WTC11 (cell line): ENCODE measurements around the gene ANK2. TPM values are rescaled to one million over a fixed set of nuclear protein-coding genes. Genes with fewer than 3 reads are reported as not detected.

Source experiments
- ATAC-seq: fragments of 200-7000 bp; cut with Tn5 transposase; 2 replicates; pipeline ENCODE4 v1.10.0; 2021; ENCODE audit warnings: mild to moderate bottlenecking, moderate library complexity
- CTCF ChIA-PET: fragments of 300-600 bp; sonication (Branson Sonifier 250); formaldehyde crosslinking; loops from one replicate; lab custom pipeline; 2021; ENCODE audit warnings: antibody characterized with exemption; lab: Charles Lee
- POLR2A ChIA-PET: fragments of 350-600 bp; sonication (Branson Sonifier 250); formaldehyde crosslinking; loops from one replicate; lab custom pipeline; 2021; ENCODE audit warnings: antibody characterized with exemption; lab: Charles Lee
- DNase-seq: peaks from one replicate; pipeline ENCODE4 v3.0.0; 2021; ENCODE audit warnings: low spot score
- H3K27ac Mint-ChIP-seq: 2 replicates; pipeline ENCODE4 v1.8.0; 2021; ENCODE audit warnings: mixed read lengths
- H3K27me3 Mint-ChIP-seq: 2 replicates; pipeline ENCODE4 v1.8.0; 2021; ENCODE audit warnings: low read depth, mild to moderate bottlenecking, moderate library complexity, mixed read lengths
- H3K36me3 Mint-ChIP-seq: 2 replicates; pipeline ENCODE4 v1.8.0; 2021; ENCODE audit warnings: mixed read lengths
- H3K4me1 Mint-ChIP-seq: 2 replicates; pipeline ENCODE4 v1.8.0; 2022; ENCODE audit warnings: mixed read lengths
- H3K4me3 Mint-ChIP-seq: 2 replicates; pipeline ENCODE4 v1.8.0; 2021; ENCODE audit warnings: mild to moderate bottlenecking, moderate library complexity, mixed read lengths
- H3K9me3 Mint-ChIP-seq: 2 replicates; pipeline ENCODE4 v1.8.0; 2021; ENCODE audit warnings: mixed read lengths
- ATF1 ChIP-seq: sonication (generic); formaldehyde crosslinking; IDR thresholded peaks from 2 replicates; pipeline ENCODE4 v1.8.1; 2023; ENCODE audit warnings: mild to moderate bottlenecking, moderate library complexity, missing genetic modification reagents
- CREM ChIP-seq: sonication (generic); formaldehyde crosslinking; IDR thresholded peaks from 2 replicates; pipeline ENCODE4 v1.8.1; 2022; ENCODE audit warnings: mild to moderate bottlenecking, missing genetic modification reagents, moderate library complexity
- ELF4 ChIP-seq: sonication (generic); formaldehyde crosslinking; IDR thresholded peaks from 2 replicates; pipeline ENCODE4 v1.8.1; 2022; ENCODE audit warnings: low read depth, mild to moderate bottlenecking, moderate library complexity, missing genetic modification reagents
- ESRRA ChIP-seq: sonication (generic); formaldehyde crosslinking; IDR thresholded peaks from 2 replicates; pipeline ENCODE4 v1.8.1; 2022; ENCODE audit warnings: mild to moderate bottlenecking, missing genetic modification reagents, borderline replicate concordance
- FOXP1 ChIP-seq: sonication (generic); formaldehyde crosslinking; IDR thresholded peaks from 2 replicates; pipeline ENCODE4 v1.8.0; 2022; ENCODE audit warnings: missing genetic modification reagents, mild to moderate bottlenecking, moderate library complexity, borderline replicate concordance
- GTF2I ChIP-seq: fragments of 250-450 bp; sonication (Bioruptor Pico); conservative IDR thresholded peaks from 2 replicates; pipeline ENCODE4 v1.4.0; 2021; ENCODE audit warnings: mild to moderate bottlenecking
- HMGA2 ChIP-seq: fragments of 250-450 bp; sonication (Bioruptor Pico); IDR thresholded peaks from 2 replicates; pipeline ENCODE4 v1.4.0; 2021; ENCODE audit warnings: mild to moderate bottlenecking, moderate library complexity
- HMGXB4 ChIP-seq: sonication (generic); formaldehyde crosslinking; IDR thresholded peaks from 2 replicates; pipeline ENCODE4 v1.8.1; 2023; ENCODE audit warnings: mild to moderate bottlenecking, moderate library complexity, missing genetic modification reagents
- MXD4 ChIP-seq: fragments of 250-450 bp; sonication (Bioruptor Pico); IDR thresholded peaks from 2 replicates; pipeline ENCODE4 v1.8.0; 2021; ENCODE audit warnings: mild to moderate bottlenecking, moderate library complexity, borderline replicate concordance
- MYBL2 ChIP-seq: sonication (generic); formaldehyde crosslinking; IDR thresholded peaks from 2 replicates; pipeline ENCODE4 v1.8.1; 2023; ENCODE audit warnings: mild to moderate bottlenecking, moderate library complexity, missing genetic modification reagents
- SMAD3 ChIP-seq: sonication (generic); formaldehyde crosslinking; IDR thresholded peaks from 2 replicates; pipeline ENCODE4 v1.8.0; 2022; ENCODE audit warnings: missing genetic modification reagents, mild to moderate bottlenecking, borderline replicate concordance
- SMAD4 ChIP-seq: sonication (generic); formaldehyde crosslinking; IDR thresholded peaks from 2 replicates; pipeline ENCODE4 v1.8.0; 2022; ENCODE audit warnings: mild to moderate bottlenecking, missing genetic modification reagents
- ZNF416 ChIP-seq: fragments of 250-450 bp; sonication (Bioruptor Pico); IDR thresholded peaks from 2 replicates; pipeline ENCODE4 v1.9.0; 2021; ENCODE audit warnings: mild to moderate bottlenecking, inconsistent platforms
- ZNF512 ChIP-seq: sonication (generic); formaldehyde crosslinking; IDR thresholded peaks from 2 replicates; pipeline ENCODE4 v1.8.1; 2022; ENCODE audit warnings: missing genetic modification reagents, borderline replicate concordance
- ZNF671 ChIP-seq: fragments of 250-450 bp; sonication (Bioruptor Pico); IDR thresholded peaks from 2 replicates; pipeline ENCODE4 v1.8.0; 2021; ENCODE audit warnings: mild to moderate bottlenecking
- total RNA-seq: library from RNA; stranded (reverse); gene quantifications from 3 replicates; pipeline ENCODE4 v1.2.3, GENCODE V29; 2021
- TF ChIP-seq, protein P1 (sequence below): sonication (generic); formaldehyde crosslinking; IDR thresholded peaks from 2 replicates; pipeline ENCODE4 v1.8.1; 2023; ENCODE audit warnings: mild to moderate bottlenecking, missing genetic modification reagents, borderline replicate concordance
- TF ChIP-seq, protein P2 (sequence below): sonication (generic); formaldehyde crosslinking; IDR thresholded peaks from 2 replicates; pipeline ENCODE4 v1.8.0; 2023; ENCODE audit warnings: mild to moderate bottlenecking, missing genetic modification reagents
- TF ChIP-seq, protein P3 (sequence below): sonication (generic); formaldehyde crosslinking; IDR thresholded peaks from 2 replicates; pipeline ENCODE4 v1.8.1; 2023; ENCODE audit warnings: mild to moderate bottlenecking, missing genetic modification reagents, moderate library complexity
- TF ChIP-seq, protein P4 (sequence below): sonication (generic); formaldehyde crosslinking; IDR thresholded peaks from 2 replicates; pipeline ENCODE4 v1.8.1; 2023; ENCODE audit warnings: mild to moderate bottlenecking, missing genetic modification reagents
- TF ChIP-seq, protein P5 (sequence below): sonication (generic); formaldehyde crosslinking; IDR thresholded peaks from 2 replicates; pipeline ENCODE4 v1.8.0; 2023; ENCODE audit warnings: missing genetic modification reagents, mild to moderate bottlenecking, borderline replicate concordance

The ANK2 gene
- total RNA-seq, 1 experiment from 2014 or later, result 27.9 TPM

DNA sequence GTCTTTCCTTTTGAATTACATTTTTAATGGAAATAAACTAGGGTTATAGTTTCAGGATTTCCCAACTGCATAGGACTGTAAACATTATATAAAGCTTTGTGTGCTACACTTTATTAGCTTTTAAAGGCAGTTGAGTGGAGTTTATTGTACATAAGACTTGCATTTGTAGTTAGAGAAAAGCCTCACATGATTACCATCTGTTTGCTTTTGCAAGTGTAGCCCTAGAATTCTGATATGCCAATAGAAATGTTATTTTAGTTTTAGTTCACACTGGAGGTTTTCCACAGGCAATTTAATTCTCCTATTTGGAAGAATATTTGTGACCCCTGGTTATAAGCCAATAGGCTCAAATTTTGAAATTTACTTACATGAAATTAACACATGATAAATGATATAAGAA, 41.3 kb upstream of the ANK2 start:
- Mint-ChIP-seq H3K9me3 (no peaks in the 10 kb centered on the region), H3K36me3 (no peaks in the 10 kb centered on the region), H3K27me3 (no peaks in the 10 kb centered on the region), H3K27ac (no peak overlapping the region), H3K4me1 (0 out of 2 replicates have a peak, but pooled peaks cover 5% of the 10 kb centered on the region), H3K4me3 (no peak overlapping the region)
- ChIA-PET POLR2A (no interaction called here), CTCF (no interaction called here)
- DNase-seq (no peak), ATAC-seq (no peak)
- no peak for TF ChIP-seq MYBL2
- TF ChIP-seq ELF4 (CRISPR knock-in tag), result no peak
- TF ChIP-seq SMAD3 (CRISPR knock-in tag), result no peak
- no peak for TF ChIP-seq ZNF416
- no peak for TF ChIP-seq ATF1 (CRISPR knock-in tag)
- TF ChIP-seq ZNF512, result no peak
- no peak for TF ChIP-seq ZNF671 (CRISPR knock-in tag)
- TF ChIP-seq SMAD4 (CRISPR knock-in tag), result no peak
- TF ChIP-seq, protein P1, sequence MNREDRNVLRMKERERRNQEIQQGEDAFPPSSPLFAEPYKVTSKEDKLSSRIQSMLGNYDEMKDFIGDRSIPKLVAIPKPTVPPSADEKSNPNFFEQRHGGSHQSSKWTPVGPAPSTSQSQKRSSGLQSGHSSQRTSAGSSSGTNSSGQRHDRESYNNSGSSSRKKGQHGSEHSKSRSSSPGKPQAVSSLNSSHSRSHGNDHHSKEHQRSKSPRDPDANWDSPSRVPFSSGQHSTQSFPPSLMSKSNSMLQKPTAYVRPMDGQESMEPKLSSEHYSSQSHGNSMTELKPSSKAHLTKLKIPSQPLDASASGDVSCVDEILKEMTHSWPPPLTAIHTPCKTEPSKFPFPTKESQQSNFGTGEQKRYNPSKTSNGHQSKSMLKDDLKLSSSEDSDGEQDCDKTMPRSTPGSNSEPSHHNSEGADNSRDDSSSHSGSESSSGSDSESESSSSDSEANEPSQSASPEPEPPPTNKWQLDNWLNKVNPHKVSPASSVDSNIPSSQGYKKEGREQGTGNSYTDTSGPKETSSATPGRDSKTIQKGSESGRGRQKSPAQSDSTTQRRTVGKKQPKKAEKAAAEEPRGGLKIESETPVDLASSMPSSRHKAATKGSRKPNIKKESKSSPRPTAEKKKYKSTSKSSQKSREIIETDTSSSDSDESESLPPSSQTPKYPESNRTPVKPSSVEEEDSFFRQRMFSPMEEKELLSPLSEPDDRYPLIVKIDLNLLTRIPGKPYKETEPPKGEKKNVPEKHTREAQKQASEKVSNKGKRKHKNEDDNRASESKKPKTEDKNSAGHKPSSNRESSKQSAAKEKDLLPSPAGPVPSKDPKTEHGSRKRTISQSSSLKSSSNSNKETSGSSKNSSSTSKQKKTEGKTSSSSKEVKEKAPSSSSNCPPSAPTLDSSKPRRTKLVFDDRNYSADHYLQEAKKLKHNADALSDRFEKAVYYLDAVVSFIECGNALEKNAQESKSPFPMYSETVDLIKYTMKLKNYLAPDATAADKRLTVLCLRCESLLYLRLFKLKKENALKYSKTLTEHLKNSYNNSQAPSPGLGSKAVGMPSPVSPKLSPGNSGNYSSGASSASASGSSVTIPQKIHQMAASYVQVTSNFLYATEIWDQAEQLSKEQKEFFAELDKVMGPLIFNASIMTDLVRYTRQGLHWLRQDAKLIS, result no peak
- TF ChIP-seq, protein P2, sequence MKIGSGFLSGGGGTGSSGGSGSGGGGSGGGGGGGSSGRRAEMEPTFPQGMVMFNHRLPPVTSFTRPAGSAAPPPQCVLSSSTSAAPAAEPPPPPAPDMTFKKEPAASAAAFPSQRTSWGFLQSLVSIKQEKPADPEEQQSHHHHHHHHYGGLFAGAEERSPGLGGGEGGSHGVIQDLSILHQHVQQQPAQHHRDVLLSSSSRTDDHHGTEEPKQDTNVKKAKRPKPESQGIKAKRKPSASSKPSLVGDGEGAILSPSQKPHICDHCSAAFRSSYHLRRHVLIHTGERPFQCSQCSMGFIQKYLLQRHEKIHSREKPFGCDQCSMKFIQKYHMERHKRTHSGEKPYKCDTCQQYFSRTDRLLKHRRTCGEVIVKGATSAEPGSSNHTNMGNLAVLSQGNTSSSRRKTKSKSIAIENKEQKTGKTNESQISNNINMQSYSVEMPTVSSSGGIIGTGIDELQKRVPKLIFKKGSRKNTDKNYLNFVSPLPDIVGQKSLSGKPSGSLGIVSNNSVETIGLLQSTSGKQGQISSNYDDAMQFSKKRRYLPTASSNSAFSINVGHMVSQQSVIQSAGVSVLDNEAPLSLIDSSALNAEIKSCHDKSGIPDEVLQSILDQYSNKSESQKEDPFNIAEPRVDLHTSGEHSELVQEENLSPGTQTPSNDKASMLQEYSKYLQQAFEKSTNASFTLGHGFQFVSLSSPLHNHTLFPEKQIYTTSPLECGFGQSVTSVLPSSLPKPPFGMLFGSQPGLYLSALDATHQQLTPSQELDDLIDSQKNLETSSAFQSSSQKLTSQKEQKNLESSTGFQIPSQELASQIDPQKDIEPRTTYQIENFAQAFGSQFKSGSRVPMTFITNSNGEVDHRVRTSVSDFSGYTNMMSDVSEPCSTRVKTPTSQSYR (CRISPR knock-in tag), result no peak
- no peak for TF ChIP-seq CREM (CRISPR knock-in tag)
- TF ChIP-seq, protein P3, sequence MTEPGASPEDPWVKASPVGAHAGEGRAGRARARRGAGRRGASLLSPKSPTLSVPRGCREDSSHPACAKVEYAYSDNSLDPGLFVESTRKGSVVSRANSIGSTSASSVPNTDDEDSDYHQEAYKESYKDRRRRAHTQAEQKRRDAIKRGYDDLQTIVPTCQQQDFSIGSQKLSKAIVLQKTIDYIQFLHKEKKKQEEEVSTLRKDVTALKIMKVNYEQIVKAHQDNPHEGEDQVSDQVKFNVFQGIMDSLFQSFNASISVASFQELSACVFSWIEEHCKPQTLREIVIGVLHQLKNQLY (CRISPR knock-in tag), result no peak
- no peak for TF ChIP-seq FOXP1
- TF ChIP-seq, protein P4, sequence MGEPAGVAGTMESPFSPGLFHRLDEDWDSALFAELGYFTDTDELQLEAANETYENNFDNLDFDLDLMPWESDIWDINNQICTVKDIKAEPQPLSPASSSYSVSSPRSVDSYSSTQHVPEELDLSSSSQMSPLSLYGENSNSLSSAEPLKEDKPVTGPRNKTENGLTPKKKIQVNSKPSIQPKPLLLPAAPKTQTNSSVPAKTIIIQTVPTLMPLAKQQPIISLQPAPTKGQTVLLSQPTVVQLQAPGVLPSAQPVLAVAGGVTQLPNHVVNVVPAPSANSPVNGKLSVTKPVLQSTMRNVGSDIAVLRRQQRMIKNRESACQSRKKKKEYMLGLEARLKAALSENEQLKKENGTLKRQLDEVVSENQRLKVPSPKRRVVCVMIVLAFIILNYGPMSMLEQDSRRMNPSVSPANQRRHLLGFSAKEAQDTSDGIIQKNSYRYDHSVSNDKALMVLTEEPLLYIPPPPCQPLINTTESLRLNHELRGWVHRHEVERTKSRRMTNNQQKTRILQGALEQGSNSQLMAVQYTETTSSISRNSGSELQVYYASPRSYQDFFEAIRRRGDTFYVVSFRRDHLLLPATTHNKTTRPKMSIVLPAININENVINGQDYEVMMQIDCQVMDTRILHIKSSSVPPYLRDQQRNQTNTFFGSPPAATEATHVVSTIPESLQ, result no peak
- TF ChIP-seq, protein P5, sequence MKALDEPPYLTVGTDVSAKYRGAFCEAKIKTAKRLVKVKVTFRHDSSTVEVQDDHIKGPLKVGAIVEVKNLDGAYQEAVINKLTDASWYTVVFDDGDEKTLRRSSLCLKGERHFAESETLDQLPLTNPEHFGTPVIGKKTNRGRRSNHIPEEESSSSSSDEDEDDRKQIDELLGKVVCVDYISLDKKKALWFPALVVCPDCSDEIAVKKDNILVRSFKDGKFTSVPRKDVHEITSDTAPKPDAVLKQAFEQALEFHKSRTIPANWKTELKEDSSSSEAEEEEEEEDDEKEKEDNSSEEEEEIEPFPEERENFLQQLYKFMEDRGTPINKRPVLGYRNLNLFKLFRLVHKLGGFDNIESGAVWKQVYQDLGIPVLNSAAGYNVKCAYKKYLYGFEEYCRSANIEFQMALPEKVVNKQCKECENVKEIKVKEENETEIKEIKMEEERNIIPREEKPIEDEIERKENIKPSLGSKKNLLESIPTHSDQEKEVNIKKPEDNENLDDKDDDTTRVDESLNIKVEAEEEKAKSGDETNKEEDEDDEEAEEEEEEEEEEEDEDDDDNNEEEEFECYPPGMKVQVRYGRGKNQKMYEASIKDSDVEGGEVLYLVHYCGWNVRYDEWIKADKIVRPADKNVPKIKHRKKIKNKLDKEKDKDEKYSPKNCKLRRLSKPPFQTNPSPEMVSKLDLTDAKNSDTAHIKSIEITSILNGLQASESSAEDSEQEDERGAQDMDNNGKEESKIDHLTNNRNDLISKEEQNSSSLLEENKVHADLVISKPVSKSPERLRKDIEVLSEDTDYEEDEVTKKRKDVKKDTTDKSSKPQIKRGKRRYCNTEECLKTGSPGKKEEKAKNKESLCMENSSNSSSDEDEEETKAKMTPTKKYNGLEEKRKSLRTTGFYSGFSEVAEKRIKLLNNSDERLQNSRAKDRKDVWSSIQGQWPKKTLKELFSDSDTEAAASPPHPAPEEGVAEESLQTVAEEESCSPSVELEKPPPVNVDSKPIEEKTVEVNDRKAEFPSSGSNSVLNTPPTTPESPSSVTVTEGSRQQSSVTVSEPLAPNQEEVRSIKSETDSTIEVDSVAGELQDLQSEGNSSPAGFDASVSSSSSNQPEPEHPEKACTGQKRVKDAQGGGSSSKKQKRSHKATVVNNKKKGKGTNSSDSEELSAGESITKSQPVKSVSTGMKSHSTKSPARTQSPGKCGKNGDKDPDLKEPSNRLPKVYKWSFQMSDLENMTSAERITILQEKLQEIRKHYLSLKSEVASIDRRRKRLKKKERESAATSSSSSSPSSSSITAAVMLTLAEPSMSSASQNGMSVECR, result no peak
- TF ChIP-seq ESRRA (CRISPR knock-in tag), result no peak
- no peak for TF ChIP-seq GTF2I (CRISPR knock-in tag)
- no peak for TF ChIP-seq HMGA2
- TF ChIP-seq MXD4, result no peak
- no peak for TF ChIP-seq HMGXB4 (CRISPR knock-in tag)
